ENCODE data around the gene SLCO2B1.

SLCO2B1 gene

GRCh38 chr11:75162954-75163353 is 12.0 kb downstream of the SLCO2B1 start:
- DNase-seq, result no peak

- DNase-seq, result no peak
Measured at GRCh38 chr11:75163921-75164849, 13.3 kb downstream of the SLCO2B1 start.

GRCh38 chr11:75165721-75166120 is 14.8 kb downstream of the SLCO2B1 start:
- no peak for DNase-seq

GRCh38 chr11:75166791-75167190 is 15.9 kb downstream of the SLCO2B1 start:
- no peak for DNase-seq

- DNase-seq, result no peak
Measured at GRCh38 chr11:75167617-75168016, 16.7 kb downstream of the SLCO2B1 start.

GRCh38 chr11:75169101-75169885 is 18.4 kb downstream of the SLCO2B1 start:
- no peak for DNase-seq

- DNase-seq, result no peak
Measured at GRCh38 chr11:75170516-75171201, 19.8 kb downstream of the SLCO2B1 start.

GRCh38 chr11:75173336-75173735 is 22.4 kb downstream of the SLCO2B1 start:
- no peak for DNase-seq

- DNase-seq, result no peak
Measured at GRCh38 chr11:75174781-75175370, 24.0 kb downstream of the SLCO2B1 start.

GRCh38 chr11:75182664-75183063 is 31.8 kb downstream of the SLCO2B1 start:
- no peak for DNase-seq

GRCh38 chr11:75184051-75184450 is 33.1 kb downstream of the SLCO2B1 start:
- no peak for DNase-seq

- no peak for DNase-seq
Measured at GRCh38 chr11:75184757-75185425, 34.0 kb downstream of the SLCO2B1 start.

- no peak for DNase-seq
Measured at GRCh38 chr11:75185866-75186265, 35.0 kb downstream of the SLCO2B1 start.

GRCh38 chr11:75186999-75187398 is 36.1 kb downstream of the SLCO2B1 start:
- no peak for DNase-seq

- no peak for DNase-seq
Measured at GRCh38 chr11:75188671-75189070, 37.8 kb downstream of the SLCO2B1 start.

- DNase-seq, result no peak
Measured at GRCh38 chr11:75189108-75189507, 38.2 kb downstream of the SLCO2B1 start.

- DNase-seq, result no peak
Measured at GRCh38 chr11:75189911-75190310, 39.0 kb downstream of the SLCO2B1 start.

- DNase-seq, result no peak
Measured at GRCh38 chr11:75190652-75191329, 39.9 kb downstream of the SLCO2B1 start.

GRCh38 chr11:75191330-75191717 is 40.4 kb downstream of the SLCO2B1 start:
- DNase-seq, result no peak

- DNase-seq, result no peak
Measured at GRCh38 chr11:75193271-75193670, 42.4 kb downstream of the SLCO2B1 start.

- DNase-seq, result no peak
Measured at GRCh38 chr11:75193711-75194110, 42.8 kb downstream of the SLCO2B1 start.

- DNase-seq, result no peak
Measured at GRCh38 chr11:75194147-75194546, 43.2 kb downstream of the SLCO2B1 start.

Measured in NCI-H1105 (cell line).